DND-41 (cell line): ENCODE results near the gene C2orf80.

Experiments
- ATAC-seq: fragments of 200-7000 bp; cut with Tn5 transposase; 3 replicates; pipeline ENCODE4 v1.9.1; 2021; ENCODE audit warnings: low read depth; ENCODE audit not compliant: insufficient read depth
- DNase-seq: peaks from one replicate; pipeline ENCODE4 v3.0.0-alpha.2; 2020
- H2AFZ ChIP-seq: 2 replicates; pipeline ENCODE4 v1.6.0; 2012; ENCODE audit warnings: low read depth, low read length
- H3K27ac ChIP-seq: 2 replicates; pipeline ENCODE4 v1.5.1; 2012; ENCODE audit warnings: low read length, inconsistent platforms
- H3K27me3 ChIP-seq: fragments of 200-600 bp; sonication (generic); 2 replicates; pipeline ENCODE4 v1.6.0; 2012; ENCODE audit warnings: low read length, mild to moderate bottlenecking, inconsistent platforms; ENCODE audit not compliant: insufficient read depth, poor library complexity
- H3K36me3 ChIP-seq: 2 replicates; pipeline ENCODE4 v1.5.1; 2012; ENCODE audit warnings: low read length, inconsistent platforms; ENCODE audit not compliant: insufficient read depth
- H3K4me1 ChIP-seq: 2 replicates; pipeline ENCODE4 v1.5.1; 2012; ENCODE audit warnings: mild to moderate bottlenecking, low read length; ENCODE audit not compliant: insufficient read depth
- H3K4me2 ChIP-seq: 2 replicates; pipeline ENCODE4 v1.6.0; 2012; ENCODE audit warnings: mild to moderate bottlenecking, moderate library complexity, low read length, inconsistent platforms; ENCODE audit not compliant: insufficient read depth
- H3K4me3 ChIP-seq, 2 experiments: fragments of 200-600 bp in 1 of 2; shearing (Covaris generic) in 1 of 2; 2 replicates each; pipeline ENCODE4 v1.5.1; 2012 to 2016; ENCODE audit warnings: inconsistent platforms in 2 of 2, low read length in 2 of 2, mild to moderate bottlenecking in 2 of 2, low read depth in 1 of 2, moderate library complexity in 1 of 2
- H3K79me2 ChIP-seq: 2 replicates; pipeline ENCODE4 v1.6.0; 2012; ENCODE audit warnings: low read length, inconsistent platforms; ENCODE audit not compliant: insufficient read depth
- H3K9ac ChIP-seq: 2 replicates; pipeline ENCODE4 v1.6.0; 2012; ENCODE audit warnings: low read depth, mild to moderate bottlenecking, inconsistent platforms, low read length, moderate library complexity
- H3K9me3 ChIP-seq: 2 replicates; pipeline ENCODE4 v1.5.1; 2012; ENCODE audit warnings: low read length, moderate library complexity, mild to moderate bottlenecking, inconsistent platforms; ENCODE audit not compliant: insufficient read depth, severe bottlenecking
- H4K20me1 ChIP-seq: 2 replicates; pipeline ENCODE4 v1.6.0; 2012; ENCODE audit warnings: low read length; ENCODE audit not compliant: insufficient read depth
- EZH2 ChIP-seq: IDR thresholded peaks from 3 replicates; pipeline ENCODE4 v1.6.1; 2012; ENCODE audit warnings: borderline replicate concordance, low read depth, mild to moderate bottlenecking, moderate library complexity, low read length, inconsistent platforms; ENCODE audit not compliant: severe bottlenecking
- TF ChIP-seq, protein P1 (sequence below): IDR thresholded peaks from 2 replicates; pipeline ENCODE4 v1.5.1; 2012; ENCODE audit warnings: borderline replicate concordance, low read length, moderate library complexity, mild to moderate bottlenecking; ENCODE audit not compliant: poor library complexity, severe bottlenecking; ENCODE audit errors: extremely low read depth

C2orf80 gene

GRCh38 chr2:208172125-208172524 is 17.7 kb downstream of the C2orf80 start:
- H3K27ac ChIP-seq = no peak overlapping the region
- no peak overlapping the region for H3K4me3 ChIP-seq
- no peak overlapping the region for H3K9ac ChIP-seq
- H3K79me2 ChIP-seq = no peaks in the 10 kb centered on the region
- no peak for ATAC-seq
- no peaks in the 10 kb centered on the region for H3K9me3 ChIP-seq
- H3K36me3 ChIP-seq = no peaks in the 10 kb centered on the region
- peaks cover 4% of the 10 kb centered on the region for H3K27me3 ChIP-seq
- DNase-seq = no peak
- H3K4me2 ChIP-seq = no peak overlapping the region
- TF ChIP-seq EZH2 = no peak
- TF ChIP-seq, protein P1, sequence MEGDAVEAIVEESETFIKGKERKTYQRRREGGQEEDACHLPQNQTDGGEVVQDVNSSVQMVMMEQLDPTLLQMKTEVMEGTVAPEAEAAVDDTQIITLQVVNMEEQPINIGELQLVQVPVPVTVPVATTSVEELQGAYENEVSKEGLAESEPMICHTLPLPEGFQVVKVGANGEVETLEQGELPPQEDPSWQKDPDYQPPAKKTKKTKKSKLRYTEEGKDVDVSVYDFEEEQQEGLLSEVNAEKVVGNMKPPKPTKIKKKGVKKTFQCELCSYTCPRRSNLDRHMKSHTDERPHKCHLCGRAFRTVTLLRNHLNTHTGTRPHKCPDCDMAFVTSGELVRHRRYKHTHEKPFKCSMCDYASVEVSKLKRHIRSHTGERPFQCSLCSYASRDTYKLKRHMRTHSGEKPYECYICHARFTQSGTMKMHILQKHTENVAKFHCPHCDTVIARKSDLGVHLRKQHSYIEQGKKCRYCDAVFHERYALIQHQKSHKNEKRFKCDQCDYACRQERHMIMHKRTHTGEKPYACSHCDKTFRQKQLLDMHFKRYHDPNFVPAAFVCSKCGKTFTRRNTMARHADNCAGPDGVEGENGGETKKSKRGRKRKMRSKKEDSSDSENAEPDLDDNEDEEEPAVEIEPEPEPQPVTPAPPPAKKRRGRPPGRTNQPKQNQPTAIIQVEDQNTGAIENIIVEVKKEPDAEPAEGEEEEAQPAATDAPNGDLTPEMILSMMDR = no peak
- H2AFZ ChIP-seq = no peak overlapping the region
- 0 out of 2 replicates have a peak, but pooled peaks cover 2% of the 10 kb centered on the region for H3K4me1 ChIP-seq
- H4K20me1 ChIP-seq = no peaks in the 10 kb centered on the region

DNA sequence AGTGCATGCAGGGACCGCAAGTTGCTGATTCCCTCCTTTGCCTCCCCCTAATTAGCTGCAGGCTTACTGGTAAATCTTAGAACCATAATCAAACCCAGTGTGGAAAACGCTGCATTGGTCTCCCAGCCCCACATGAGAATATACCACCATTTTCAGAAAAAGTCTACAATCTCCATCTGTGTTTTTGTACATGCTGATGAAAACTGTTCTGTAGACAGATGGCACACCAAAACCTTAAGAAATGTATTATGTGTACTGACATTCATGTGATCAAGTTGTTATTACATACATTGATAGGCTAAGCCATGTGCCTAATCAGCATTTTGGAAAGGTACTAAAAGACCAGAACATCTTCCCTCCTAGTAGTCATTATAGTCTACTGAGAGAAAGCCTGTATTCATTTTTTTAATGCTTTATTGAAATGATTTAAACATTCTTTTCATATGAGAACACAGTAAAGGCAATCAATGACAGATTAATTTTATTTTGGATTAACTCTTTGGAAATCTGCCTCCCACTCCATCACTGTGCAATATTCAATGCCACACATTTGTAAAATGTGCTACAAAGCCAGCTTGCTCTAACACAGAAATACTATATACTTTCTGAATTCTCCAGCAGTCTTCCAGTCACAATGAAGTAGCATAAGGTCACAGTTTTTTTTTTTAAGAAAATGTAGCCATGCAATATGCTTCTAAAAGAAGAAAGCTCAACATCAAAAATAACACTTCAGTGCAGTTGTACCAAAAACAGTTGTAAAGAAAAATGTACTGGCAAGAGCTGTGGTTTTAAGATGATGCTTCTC is 24.7 kb downstream of the C2orf80 start:
- H3K9me3 ChIP-seq = no peaks in the 10 kb centered on the region
- DNase-seq = no peak

GRCh38 chr2:208163489-208163888 is 26.3 kb downstream of the C2orf80 start, which contains the start of gene CRYGA:
Gene CRYGA (minus strand): TSS chr2:208163589. CDS start chr2:208163556, 33 bp downstream.
- Histone ChIP-seq H3K9ac (no peak within 1 kb of the TSS), H3K27me3 (peaks cover 10% of the 10 kb centered on the region), H3K79me2 (no peaks in the 10 kb centered on the region), H3K36me3 (no peaks in the 10 kb centered on the region), H4K20me1 (no peaks in the 10 kb centered on the region), H3K9me3 (no peaks in the 10 kb centered on the region), H3K27ac (no peak within 1 kb of the TSS), H3K4me2 (no peak within 1 kb of the TSS), H3K4me3 (no peak within 1 kb of the TSS), H3K4me1 (no peaks in the 10 kb centered on the region), H2AFZ (no peak within 1 kb of the TSS)
- no peak for TF ChIP-seq EZH2
- DNase-seq (no peak), ATAC-seq (no peak)

More for the DNA sequence above, 24.7 kb downstream of the C2orf80 start:
- H3K27me3 ChIP-seq = peaks cover 11% of the 10 kb centered on the region
- ATAC-seq = no peak
- TF ChIP-seq, protein P1 = no peak
- H2AFZ ChIP-seq = no peak overlapping the region
- no peak overlapping the region for H3K4me2 ChIP-seq
- H3K4me3 ChIP-seq = no peak overlapping the region
- H3K4me1 ChIP-seq = no peaks in the 10 kb centered on the region
- no peaks in the 10 kb centered on the region for H3K36me3 ChIP-seq
- H4K20me1 ChIP-seq = no peaks in the 10 kb centered on the region
- no peaks in the 10 kb centered on the region for H3K79me2 ChIP-seq
- H3K9ac ChIP-seq = no peak overlapping the region
- no peak overlapping the region for H3K27ac ChIP-seq

GRCh38 chr2:208156439-208156838 is 33.4 kb downstream of the C2orf80 start:
- no peak overlapping the region for H2AFZ ChIP-seq
- H4K20me1 ChIP-seq = no peaks in the 10 kb centered on the region
- no peaks in the 10 kb centered on the region for H3K36me3 ChIP-seq
- TF ChIP-seq, protein P1 = no peak
- no peak for TF ChIP-seq EZH2
- H3K9ac ChIP-seq = no peak overlapping the region
- no peak overlapping the region for H3K27ac ChIP-seq
- ATAC-seq (no peak), DNase-seq (no peak)
- no peaks in the 10 kb centered on the region for H3K27me3 ChIP-seq
- no peak overlapping the region for H3K4me2 ChIP-seq
- no peaks in the 10 kb centered on the region for H3K9me3 ChIP-seq
- no peaks in the 10 kb centered on the region for H3K4me1 ChIP-seq
- no peak overlapping the region for H3K4me3 ChIP-seq
- no peaks in the 10 kb centered on the region for H3K79me2 ChIP-seq
